Measurements from ENCODE around the gene MOSPD3.

GRCh38 chr7:100600730-100601038, 11.7 kb upstream of the MOSPD3 start:
- TF ChIP-seq CTCF (IDR thresholded peaks at IDR 0.05) (no peak), POLR2A (IDR thresholded peaks at IDR 0.05) (no peak), EP300 (IDR thresholded peaks at IDR 0.05) (no peak)

Measured in gastroesophageal sphincter (tissue), 3 donors.